NCI-H524 (cell line): ENCODE measurements around the gene CEND1.
A peak's percentile ranks its signal among the peaks of the same experiment; 100 is the strongest.
"Not testable (repeated sequence)": the region's sequence is repeated elsewhere in the genome, so short reads cannot be mapped to it uniquely, and the experiment has no call there.

Experiments
- DNase-seq, 2 experiments: peaks; one replicate each; lab custom pipeline; 2025; lab: John Stamatoyannopoulos, UW

Gene CEND1

DNA sequence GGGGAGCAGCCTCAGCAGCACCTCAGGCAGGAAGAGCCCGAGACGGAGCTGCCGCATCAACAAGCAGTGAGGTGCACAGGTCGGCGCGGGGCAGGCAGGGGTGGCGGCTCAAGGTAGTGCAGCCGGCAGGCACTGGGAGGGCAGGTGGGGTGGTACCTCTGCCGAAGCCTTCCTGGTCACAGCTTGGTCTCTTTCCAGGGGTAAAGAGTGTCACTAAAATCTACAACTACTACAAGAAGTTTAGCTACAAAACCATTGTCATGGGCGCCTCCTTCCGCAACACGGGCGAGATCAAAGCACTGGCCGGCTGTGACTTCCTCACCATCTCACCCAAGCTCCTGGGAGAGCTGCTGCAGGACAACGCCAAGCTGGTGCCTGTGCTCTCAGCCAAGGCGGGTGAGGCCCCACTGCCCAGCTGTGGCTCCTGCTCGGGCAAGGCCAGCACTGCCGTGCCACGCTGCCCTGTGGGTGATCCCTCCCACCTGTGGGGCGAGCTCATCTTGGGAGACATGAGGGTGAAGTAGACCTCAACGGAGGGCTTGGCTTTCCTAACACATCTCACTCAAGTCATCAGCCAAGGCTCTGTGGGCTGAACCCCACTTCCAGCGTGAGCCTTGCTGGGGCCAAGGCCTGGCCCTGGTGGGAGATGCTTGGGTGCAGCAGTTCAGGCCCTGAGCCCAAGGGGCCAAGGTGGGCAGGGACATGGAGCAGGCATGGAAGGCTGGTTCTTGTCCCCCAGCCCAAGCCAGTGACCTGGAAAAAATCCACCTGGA lies 26.2 kb downstream of the CEND1 start:
- no peak for DNase-seq

DNA sequence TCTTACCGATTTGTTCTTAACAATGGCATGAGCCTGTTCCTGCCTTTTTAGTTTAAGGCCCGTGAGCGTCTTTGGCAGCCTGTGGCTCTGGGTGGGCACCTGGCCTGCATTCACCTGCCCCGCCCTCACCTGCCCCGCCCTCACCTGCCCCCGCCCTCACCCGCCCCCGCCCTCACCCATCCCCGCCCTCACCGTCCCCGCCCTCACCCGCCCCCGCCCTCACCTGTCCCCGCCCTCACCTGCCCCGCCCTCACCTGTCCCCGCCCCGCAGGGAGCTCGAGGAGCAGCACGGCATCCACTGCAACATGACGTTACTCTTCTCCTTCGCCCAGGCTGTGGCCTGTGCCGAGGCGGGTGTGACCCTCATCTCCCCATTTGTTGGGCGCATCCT lies 26.8 kb downstream of the CEND1 start:
- no peak for DNase-seq

DNA sequence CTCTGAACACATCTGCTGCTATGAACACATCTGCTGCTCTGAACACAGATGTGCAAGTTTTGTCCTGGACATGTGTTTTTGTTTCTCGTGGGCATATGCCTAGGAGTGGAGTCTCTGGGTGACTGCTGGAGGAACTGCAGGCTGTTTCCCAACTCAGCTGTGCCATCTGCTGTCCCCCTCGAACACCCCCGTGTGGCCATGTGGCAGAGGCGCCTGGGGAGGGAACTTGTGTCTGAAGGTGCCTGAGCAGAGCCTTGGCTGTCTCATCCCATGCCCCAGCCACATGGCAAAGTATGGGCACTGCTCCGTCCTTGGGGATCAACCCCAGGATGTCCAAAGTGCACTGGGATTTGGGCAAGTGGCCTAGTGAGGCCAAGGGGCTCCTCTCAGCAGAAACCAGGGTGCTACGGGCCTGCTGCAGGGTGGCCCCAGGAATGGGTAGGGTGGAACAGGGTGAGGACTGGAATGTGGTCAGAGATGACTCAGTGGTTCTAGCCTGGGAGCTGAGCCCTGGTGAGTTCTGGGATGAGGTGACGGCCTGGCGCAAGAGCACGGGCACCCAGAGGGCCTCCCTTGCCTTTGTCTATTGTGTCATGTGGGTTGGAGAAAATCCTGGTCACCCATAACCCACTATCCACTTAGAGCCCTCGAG lies 27.3 kb downstream of the CEND1 start:
- DNase-seq = peak; percentile 76 to 93

- no peak for DNase-seq
Measured at GRCh38 chr11:761526-762108, 28.3 kb downstream of the CEND1 start.

GRCh38 chr11:760236-760635 lies 29.7 kb downstream of the CEND1 start:
- no peak for DNase-seq

DNA sequence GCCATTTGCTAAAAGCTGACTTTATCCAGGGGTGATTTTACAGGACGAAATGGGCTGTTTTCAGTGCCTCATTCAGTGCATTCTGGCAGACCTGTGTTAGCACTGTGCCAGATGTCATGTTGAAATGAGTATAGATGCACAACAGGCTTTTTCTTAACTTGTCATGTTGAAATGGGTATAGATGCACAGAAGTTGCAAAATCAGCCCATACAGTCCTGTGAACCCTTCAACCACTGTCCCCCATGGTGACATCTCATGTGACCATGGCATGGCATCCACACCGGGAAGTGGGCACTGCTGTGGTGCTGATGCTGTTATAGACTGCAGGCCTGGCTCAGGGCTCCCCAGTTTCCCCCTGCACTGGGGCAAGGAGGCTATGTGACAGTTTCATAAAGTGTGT lies 40.2 kb downstream of the CEND1 start:
- no peak for DNase-seq

DNA sequence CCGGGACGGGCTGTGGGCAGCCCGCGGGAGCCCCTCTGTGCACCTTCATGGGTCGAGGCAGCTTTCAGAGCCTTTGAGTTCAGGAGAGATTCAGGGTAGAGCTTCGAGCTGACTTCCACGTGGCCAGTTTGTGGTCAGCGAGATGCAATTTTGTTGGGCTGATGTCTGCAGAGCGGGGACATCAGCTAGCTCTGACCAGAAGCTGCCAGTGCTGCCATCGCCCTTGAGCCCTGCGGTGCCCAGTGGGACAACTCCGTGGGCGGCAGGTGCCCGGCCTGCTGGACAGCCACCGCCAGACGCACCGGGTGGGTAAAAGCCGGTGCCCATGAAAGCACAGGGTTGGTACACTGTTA lies 41.9 kb downstream of the CEND1 start:
- DNase-seq = no peak

GRCh38 chr11:747158-748006 lies 42.5 kb downstream of the CEND1 start, which contains the start of gene TALDO1:
Gene TALDO1, plus strand, starts transcription at chr11:747464. Its CDS starts 18 bp downstream, at chr11:747482.
- peak; percentile 61 to 85 for DNase-seq

DNA sequence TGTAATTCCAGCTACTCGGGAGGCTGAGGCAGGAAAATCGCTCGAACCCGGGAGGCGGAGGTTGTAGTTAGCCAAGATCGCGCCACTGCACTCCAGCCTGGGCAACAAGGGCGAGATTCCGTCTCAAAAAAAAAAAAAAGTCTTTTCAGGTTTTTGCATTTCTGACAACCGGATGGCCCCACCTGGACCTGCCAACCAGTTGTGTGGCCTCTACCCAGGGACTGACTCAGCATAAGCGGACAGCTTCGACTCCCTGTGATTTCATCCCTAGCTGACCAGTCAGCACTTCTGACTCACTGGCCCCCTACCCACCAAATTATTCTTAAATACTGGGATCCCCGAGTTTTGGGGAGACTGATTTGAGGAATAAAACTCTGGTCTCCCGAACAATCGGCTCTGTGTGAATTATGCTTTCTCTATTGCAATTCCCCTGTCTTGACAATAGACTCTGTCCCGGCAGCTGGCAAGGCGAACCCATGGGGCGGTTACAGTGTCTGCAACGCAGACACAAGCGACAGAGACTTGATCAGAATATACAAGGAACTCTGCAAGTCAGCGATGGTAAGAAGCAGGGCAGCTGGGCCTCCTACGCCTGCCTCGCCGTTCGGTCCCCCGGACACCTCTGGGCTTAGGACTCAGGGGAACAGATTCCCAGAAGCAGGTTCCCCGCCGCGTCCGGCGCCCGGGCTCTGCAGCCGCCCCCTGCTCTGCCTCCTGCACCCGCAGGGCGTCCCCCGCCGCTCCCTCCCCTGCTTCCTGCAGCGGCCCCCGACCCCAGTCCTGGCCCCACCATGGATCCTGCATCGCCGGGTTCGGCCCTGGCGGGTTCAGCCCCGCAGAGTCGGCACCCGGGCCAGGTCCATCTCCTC lies 43.4 kb downstream of the CEND1 start:
- peak in 1 of 2 experiments; percentile 55 for DNase-seq

DNA sequence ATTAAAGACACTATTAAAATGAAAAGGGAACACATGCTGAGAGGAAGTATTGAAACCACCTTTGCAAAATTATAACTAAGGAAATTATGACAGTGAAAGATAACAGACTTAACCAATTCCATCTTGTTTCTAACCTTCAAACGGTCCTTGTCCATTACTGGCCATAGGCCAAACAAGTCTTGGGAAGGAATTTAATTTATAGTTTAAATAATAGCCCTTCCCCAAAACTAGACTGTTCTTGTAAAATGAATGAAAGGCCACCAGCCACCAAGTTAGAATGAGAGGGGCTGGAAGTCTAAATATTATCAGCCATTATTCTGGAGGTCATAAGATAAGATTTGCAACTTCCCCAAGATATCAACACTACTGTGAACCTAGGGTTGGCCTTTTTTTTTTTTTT lies 44.5 kb downstream of the CEND1 start:
- no peak for DNase-seq

GRCh38 chr11:742571-743201 lies 47.2 kb downstream of the CEND1 start:
- DNase-seq = no peak

DNA sequence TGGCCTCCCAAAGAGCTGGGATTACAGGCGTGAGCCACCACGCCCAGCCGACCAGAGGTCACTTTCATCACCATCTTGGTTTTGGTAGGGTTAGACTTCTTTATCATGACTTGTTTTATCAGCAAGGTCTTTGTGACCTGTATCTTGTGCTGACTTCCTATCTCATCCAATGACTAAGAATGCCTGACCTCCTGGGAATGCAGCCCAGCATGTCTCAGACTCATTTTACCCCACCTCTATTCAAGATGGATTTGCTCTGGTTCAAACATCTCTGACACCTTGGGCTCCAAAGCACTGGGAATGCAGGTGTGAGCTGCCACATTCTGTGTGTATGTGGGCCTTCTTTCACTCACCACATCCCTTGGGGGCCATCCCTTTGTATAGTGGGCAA lies 47.7 kb downstream of the CEND1 start:
- DNase-seq = no peak

DNA sequence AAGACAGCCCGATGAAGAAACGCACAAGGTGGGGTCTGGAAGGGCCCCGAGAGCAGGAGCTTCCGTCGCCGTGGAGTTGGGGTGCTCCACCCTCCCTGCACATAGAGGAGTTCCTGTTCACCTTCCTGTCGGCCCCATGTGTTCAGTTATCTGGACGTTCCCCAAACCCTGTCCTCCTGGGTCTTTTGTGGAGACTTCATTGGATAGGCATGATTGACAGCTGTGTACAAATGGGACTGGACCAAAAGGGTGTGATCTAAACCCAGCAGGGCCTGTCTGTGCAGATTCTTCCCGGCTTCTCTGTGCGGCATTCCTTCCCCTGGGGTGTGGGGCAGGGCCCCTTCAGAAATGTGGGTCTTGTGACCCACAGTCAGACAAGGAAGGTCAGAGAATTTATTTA lies 52.0 kb downstream of the CEND1 start:
- not testable (repeated sequence) for DNase-seq

DNA sequence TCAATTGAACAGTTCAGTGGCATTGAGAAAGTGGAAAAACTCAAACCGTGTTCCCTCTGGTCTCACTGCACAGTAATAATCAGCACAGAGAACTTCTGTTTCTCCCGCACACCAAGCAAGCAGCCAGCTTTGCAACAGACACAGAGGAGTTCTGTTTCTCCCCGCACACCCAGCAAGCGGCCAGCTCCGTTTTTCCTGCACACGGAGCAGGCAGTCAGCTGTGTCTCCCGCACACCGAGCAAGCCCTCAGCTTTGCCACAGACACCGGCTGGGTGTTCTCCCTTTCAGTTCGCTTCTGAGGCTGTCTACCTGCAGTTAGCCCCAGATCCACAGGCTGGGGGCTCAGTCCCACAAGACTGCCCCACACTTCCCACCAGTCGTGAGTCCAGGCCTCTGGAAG lies 52.5 kb downstream of the CEND1 start:
- no peak for DNase-seq
